ENCODE results near the gene TNXB. TPM values are rescaled to one million over a fixed set of nuclear protein-coding genes. Genes with fewer than 3 reads are reported as not detected.

TNXB gene
- total and polyA plus RNA-seq, 9 of the 15 experiments (the other 6 are each of a cell fraction or from before 2014, with no cell fraction given): 0.14 to 28.1 (median 12.4) TPM

DNA sequence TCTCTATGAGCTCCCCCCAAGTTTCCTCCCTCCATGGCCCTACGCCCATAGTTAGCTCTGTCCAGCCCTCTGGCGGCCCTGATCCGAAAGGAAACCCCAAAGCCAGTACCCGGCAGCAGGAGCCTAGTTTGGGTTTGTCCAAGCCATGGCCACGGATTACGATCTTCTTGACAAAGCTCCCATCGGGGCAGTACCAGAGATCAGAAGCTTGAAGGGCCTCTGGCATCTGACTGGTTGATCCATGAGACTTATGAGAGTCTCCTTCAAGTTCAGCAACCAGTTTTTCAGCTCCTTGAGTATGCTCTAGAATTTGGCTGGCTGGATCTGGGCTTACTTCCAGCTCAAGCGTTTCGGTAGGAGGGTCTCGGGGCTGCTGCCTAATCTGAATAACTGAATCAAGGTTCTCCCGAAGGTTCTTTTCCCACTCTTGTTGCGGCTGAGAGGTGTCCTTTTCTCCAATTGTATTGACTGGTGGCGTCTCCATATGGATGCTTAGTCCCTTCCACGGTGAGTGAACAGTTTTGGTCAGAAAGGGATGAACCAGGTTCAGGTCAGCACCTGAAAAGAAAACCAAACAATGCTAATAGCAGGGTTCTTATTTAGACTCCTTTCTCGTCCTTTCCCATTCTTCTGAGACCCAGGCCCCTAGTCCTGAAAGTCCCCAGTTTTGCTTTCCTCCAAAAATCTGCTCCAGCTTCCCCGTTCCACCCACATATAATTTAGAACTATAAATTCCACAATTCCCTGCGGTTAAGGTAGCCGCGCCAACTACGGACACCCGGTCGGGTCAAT is 20.4 kb upstream of the TNXB start (continued):
- TF ChIP-seq SMAD4 (CRISPR knock-in tag; conservative IDR thresholded peaks at IDR 0.05) (peak; percentile 12; the same call in 1 of the 2 replicates), E4F1 (CRISPR knock-in tag; IDR thresholded peaks at IDR 0.05; ENCODE audit: borderline replicate concordance) (no peak), DPF2 (IDR thresholded peaks at IDR 0.05) (0 out of 2 replicates have a peak, but pooled peaks have one; percentile 13), JUND (IDR thresholded peaks at IDR 0.05; ENCODE audit: borderline replicate concordance, low read depth, low read length) (peak; percentile 18; the same call in 1 of the 2 replicates), JUND (tag; IDR thresholded peaks at IDR 0.05; ENCODE audit: borderline replicate concordance, low read depth, low read length) (no peak), KDM5B (IDR thresholded peaks at IDR 0.05; ENCODE audit: insufficient replicate concordance, low read depth, low read length) (peak; percentile 5), HDAC2 (IDR thresholded peaks at IDR 0.05) (peak; percentile 11; the same call in 1 of the 2 replicates), SIN3A (IDR thresholded peaks at IDR 0.05; ENCODE audit: borderline replicate concordance in 2 of 2, control insufficient read depth in 1 of 2, low read depth in 2 of 2, low read length in 2 of 2) (peak in 1 of 2 experiments; percentile 83; a peak in 2 of 4 replicates), ZMIZ1 (IDR thresholded peaks at IDR 0.05; ENCODE audit: low read depth in 2 of 2, low read length in 2 of 2) (no peak)
- TF ChIP-seq, protein P1, sequence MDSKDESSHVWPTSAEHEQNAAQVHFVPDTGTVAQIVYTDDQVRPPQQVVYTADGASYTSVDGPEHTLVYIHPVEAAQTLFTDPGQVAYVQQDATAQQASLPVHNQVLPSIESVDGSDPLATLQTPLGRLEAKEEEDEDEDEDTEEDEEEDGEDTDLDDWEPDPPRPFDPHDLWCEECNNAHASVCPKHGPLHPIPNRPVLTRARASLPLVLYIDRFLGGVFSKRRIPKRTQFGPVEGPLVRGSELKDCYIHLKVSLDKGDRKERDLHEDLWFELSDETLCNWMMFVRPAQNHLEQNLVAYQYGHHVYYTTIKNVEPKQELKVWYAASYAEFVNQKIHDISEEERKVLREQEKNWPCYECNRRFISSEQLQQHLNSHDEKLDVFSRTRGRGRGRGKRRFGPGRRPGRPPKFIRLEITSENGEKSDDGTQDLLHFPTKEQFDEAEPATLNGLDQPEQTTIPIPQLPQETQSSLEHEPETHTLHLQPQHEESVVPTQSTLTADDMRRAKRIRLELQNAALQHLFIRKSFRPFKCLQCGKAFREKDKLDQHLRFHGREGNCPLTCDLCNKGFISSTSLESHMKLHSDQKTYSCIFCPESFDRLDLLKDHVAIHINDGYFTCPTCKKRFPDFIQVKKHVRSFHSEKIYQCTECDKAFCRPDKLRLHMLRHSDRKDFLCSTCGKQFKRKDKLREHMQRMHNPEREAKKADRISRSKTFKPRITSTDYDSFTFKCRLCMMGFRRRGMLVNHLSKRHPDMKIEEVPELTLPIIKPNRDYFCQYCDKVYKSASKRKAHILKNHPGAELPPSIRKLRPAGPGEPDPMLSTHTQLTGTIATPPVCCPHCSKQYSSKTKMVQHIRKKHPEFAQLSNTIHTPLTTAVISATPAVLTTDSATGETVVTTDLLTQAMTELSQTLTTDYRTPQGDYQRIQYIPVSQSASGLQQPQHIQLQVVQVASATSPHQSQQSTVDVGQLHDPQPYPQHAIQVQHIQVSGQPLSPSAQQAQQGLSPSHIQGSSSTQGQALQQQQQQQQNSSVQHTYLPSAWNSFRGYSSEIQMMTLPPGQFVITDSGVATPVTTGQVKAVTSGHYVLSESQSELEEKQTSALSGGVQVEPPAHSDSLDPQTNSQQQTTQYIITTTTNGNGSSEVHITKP (IDR thresholded peaks at IDR 0.05; ENCODE audit: partially characterized antibody): peak; percentile 32
- TF ChIP-seq, protein P2, sequence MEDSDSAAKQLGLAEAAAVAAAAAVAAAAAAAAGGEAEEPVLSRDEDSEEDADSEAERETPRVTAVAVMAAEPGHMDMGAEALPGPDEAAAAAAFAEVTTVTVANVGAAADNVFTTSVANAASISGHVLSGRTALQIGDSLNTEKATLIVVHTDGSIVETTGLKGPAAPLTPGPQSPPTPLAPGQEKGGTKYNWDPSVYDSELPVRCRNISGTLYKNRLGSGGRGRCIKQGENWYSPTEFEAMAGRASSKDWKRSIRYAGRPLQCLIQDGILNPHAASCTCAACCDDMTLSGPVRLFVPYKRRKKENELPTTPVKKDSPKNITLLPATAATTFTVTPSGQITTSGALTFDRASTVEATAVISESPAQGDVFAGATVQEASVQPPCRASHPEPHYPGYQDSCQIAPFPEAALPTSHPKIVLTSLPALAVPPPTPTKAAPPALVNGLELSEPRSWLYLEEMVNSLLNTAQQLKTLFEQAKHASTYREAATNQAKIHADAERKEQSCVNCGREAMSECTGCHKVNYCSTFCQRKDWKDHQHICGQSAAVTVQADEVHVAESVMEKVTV (CRISPR knock-in tag; IDR thresholded peaks at IDR 0.05): 0 out of 2 replicates have a peak, but pooled peaks have one; percentile 23

Data from K562 (cell line).